A673 (cell line): ENCODE measurements around the gene RYR1.
"Not testable (repeated sequence)": the region's sequence is repeated elsewhere in the genome, so short reads cannot be mapped to it uniquely, and the experiment has no call there.

Source experiments
- CTCF ChIP-seq: fragments of 300-800, 200-600 bp; sonication (generic); conservative IDR thresholded peaks from 2 replicates; pipeline ENCODE4 v1.5.1; 2017; ENCODE audit warnings: low read depth, mild to moderate bottlenecking, antibody characterized with exemption, low read length, moderate library complexity, mixed read lengths
- EZH2 ChIP-seq: fragments of 200-600 bp; sonication (generic); IDR thresholded peaks from 2 replicates; pipeline ENCODE4 v1.6.1; 2017; ENCODE audit warnings: borderline replicate concordance, low read depth, mild to moderate bottlenecking, mixed read lengths, antibody characterized with exemption, low read length; ENCODE audit not compliant: poor library complexity, severe bottlenecking

- TF ChIP-seq CTCF, EZH2: not testable (repeated sequence)
Measured at GRCh38 chr19:38513156-38513555, 79.7 kb downstream of the RYR1 start.
